IPS-NIHi7 (cell line): ENCODE measurements around the gene SLC25A21.
"Not testable (repeated sequence)": the region's sequence is repeated elsewhere in the genome, so short reads cannot be mapped to it uniquely, and the experiment has no call there.

ENCODE experiments used
- DNase-seq: peaks from one replicate; pipeline ENCODE4 v3.0.0; 2012; ENCODE audit warnings: mixed read lengths; ENCODE audit errors: extremely low spot score

SLC25A21 gene

DNA sequence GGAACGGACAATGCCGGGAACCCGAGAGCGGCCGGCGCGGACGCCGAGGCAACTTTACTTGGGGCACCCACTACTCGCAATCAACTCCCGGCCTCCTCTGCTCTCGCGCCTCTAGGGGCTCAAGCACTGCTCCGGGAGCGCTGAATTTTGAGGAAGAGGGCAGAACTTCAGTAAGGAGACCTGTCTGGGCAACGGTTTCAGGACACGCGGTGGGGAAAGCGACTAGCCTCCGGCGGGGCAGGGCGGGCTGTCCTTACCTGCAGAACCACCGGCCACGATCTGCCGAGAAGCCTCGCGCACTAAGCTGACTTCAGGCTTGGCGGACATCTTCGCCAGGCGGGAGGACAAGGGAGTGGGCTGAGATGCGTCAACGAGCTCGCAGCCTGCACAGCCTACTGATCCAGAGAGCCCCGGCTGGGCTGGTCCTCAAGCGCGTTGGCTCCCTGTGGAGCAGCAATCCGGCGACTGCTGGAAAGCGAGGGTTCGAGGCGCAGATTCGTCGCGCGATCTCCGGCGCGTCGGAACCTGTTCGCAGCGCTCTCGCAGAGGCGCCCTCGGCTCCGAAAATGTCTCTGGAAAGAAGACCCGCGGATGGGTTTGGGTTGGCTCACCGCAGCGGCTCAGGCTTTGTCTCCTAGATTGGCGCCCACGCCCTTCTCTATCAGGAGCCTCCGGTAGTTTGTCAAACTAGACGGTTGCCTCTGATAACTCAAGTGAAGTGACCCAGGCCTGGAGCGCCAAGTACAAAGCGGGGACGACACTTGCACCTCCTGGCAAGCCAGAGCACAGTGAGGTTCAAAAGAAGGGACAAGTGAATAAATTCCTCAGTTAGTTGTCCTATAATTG lies at the start of gene SLC25A21:
Gene SLC25A21 (minus strand): TSS at position 583 of the 846 bp plus-strand sequence.
- DNase-seq = peak; percentile 86

DNA sequence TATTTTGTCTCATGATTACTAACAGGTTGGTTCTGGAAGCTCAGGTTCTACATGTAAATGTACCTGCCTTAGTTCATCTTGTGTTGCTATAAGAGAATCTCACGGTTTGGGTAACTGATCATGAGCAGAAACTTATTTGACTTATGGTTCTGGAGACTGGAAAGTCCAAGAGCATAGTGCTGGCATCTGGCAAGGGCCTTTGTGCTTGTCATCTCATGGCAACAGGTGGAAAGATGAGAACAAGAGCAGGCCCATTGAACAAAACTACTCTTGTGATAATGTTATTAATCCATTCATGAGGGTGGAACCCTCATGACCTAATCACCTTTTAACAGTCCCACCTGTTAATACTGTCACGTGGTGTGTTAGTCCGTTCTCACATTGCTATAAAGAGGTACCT lies 48.7 kb upstream of the SLC25A21 start:
- DNase-seq = no peak

DNA sequence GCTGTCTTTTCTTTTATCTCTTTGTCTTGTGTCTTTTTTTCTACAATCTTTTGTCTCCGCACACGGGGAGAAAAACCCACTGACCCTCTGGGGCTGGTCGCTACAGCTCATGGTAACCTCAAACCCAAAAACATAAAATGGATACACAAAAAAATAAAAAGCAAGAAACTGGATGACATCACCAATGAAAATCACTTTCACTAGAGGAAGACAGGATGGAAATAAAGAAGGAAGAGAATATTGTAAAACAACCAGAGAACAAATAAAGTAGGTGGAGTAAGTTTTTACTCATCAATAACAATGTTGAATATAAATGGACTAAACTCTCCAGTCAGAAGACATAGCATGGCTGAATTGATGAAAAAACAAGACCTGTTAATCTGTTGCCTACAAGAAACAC lies 42.9 kb upstream of the SLC25A21 start:
- DNase-seq = no peak

DNA sequence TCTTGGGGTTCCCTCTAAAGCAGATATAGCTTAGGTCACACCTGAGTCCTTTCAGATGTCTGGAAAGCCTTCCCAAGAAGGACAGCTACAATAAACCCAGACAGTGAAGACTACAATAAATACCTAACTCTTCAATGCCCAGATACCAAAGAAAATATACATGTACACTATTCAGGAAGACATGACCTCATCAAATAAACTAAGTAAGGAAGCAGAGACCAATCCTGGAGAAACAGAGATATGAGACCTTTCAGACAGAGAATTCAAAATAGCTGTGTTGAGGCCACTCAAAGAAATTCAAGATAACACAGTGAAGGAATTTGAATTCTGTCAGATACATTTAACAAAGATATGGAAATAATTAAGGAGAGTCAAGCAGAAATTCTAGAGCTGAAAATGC lies 40.6 kb upstream of the SLC25A21 start:
- no peak for DNase-seq

DNA sequence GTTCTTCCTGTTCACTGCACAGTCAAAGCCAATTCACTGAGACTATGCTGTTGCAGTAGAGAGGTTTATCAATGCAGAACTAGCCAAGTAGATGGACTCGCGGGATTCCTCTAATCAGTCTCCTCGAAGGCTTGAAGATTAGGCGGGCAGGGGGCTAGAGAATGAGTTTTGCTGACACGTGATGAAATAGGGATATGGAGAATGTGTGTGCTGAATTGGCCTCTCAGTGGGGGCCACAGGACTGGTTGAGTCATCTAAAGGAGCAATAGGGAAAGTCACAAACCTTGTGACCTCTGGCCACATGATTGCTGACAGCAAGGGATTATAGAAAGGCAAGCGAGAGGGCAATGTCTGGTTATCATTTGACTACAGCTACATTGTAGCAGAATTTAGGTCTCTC lies 38.0 kb upstream of the SLC25A21 start:
- DNase-seq = no peak

DNA sequence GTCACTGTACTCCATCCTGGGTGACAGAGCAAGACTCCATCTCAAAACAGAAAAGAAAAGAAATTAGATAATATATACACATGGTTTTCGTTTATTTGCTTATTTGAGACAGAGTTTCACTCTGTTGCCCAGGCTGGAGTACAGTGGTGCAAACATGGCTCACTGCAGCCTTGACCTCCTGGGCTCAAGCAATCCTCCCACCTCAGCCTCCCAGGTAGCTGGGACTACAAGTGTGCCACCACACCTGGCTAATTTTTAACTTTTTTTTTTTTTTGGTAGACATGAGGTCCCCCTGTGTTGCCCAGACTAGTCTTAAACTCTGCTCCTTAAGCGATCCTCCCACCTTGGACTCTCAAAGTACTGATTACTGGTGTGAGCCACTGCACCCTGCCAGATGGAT lies 37.2 kb upstream of the SLC25A21 start:
- not testable (repeated sequence) for DNase-seq

DNA sequence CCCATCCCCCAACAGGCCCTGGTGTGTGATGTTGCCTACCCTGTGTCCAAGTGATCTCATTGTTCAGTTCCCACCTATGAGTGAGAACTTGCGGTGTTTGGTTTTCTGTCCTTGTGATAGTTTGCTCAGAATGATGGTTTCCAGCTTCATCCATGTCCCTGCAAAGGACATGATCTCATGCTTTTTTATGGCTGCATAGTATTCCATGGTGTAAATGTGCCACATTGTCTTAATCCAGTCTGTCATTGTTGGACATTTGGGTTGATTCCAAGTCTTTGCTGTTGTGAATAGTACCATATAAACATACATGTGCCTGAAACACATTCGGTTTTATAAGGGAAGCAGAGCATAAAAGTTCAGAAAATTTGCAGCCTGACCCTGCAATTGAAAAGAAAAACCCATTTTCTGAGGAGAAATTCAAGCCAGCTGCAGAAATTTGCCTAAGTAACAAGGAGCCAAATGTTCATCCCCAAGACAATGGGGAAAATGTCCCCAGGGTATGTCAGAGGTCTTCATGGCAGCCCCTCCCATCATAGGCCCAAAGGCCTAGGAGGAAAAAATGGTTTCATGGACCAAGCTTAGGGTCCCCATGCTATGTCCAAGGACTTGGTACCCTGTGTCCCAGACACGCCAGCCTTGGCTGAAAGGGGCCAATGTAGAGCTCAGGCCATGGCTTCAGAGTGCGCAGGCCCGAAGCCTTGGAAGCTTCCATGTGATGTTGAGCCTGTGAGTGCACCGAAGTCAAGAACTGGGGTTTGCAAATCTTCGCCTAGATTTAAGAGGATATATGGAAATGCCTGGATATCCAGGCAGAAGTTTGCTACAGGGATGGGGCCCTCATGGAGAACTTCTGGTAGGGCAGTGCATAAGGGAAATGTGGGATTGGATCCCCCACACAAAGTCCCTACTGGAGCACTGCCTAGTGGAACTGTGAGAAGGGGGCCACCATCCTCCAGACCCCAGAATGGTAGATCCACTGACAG lies 33.5 kb upstream of the SLC25A21 start:
- not testable (repeated sequence) for DNase-seq

DNA sequence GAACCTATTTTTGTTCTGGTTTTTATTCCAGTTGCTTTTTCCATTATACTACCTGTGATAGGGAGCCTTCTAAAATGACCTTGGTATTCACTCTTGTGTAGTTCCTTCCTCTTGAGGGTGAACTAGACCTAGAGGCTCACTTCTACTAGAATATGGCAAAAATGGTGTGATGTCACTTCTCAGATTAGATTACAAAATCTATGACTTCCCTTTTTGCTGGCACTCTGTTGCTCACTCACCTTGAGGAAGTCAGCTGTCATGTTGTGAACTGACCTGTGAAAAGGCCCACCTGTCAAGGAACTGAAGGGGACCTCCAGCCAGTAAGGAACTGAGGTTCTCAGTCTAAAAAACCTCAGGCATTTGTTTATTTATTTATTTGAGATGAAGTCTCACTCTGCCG lies 31.0 kb upstream of the SLC25A21 start:
- no peak for DNase-seq

DNA sequence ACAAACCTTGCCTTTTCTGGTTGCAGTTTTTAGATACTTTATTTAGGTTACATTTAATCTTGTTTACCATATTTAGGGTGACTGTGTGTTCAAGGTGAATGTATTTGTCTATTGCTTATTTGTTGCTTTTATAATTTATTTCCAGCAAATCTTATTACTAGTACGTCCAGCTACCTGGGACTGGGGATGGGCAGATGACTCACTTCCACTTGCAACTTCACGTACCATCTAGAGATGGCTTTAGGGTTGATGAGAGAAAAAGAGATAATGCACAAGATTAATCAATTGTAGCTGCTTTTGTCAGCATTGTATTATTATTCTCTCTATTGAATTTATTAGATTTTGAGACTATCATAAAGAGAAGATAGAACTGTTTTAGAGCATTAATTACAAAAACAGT lies 30.4 kb upstream of the SLC25A21 start:
- DNase-seq = no peak

DNA sequence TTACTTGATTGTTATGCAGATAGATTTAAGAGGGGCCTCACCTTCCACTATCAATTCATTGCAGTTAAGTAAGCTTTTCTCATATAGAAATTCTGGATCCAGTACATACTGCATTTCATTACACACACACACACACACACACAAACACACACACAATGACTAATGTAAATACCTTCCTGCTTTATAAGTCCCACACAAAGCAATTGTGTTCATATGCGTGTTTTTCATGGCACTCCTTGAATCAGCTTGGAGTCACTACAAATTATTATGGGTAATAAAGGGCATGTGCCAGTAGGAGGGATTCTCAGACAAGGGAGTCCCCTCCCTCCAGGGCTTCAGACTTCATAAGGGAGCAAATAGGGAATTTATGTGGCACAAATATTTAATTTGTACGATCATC lies 29.9 kb upstream of the SLC25A21 start:
- DNase-seq = no peak

DNA sequence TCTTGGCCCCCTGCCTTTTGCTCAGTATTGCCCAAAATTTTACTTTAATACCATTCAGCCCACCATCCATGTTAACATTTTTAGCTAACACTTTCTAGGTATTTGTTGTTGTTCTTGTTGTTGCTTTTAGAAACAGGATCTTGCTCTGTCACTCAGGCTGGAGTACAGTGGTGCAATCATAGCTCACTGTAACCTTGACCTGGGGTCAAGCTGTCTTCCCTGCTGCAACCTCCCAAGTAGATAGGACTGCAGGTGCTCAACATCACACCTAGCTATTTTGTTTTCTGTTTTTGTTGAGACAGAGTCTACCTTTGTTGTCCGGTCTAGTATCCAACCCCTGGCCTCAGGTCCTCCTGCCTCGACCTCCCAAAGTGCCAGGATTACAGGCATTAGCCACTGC lies 29.3 kb upstream of the SLC25A21 start:
- DNase-seq = no peak

DNA sequence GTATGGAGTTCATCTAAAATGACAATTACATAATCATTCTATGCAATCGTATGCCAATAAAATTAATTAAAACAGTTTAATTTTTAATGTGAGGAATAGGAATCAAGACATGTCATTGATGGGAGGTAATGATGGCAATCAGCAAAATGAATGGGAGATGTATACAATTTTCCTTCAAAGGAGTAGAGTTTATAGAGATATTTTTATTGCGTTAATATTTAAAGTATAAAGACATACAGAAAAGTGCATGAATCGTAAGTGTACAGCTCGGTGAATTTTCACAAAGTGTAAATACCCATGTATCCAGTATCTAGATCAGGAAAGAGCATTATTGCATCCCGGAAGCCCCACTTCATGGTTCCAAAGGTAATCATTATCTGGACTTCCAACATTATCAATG lies 26.5 kb upstream of the SLC25A21 start:
- no peak for DNase-seq

DNA sequence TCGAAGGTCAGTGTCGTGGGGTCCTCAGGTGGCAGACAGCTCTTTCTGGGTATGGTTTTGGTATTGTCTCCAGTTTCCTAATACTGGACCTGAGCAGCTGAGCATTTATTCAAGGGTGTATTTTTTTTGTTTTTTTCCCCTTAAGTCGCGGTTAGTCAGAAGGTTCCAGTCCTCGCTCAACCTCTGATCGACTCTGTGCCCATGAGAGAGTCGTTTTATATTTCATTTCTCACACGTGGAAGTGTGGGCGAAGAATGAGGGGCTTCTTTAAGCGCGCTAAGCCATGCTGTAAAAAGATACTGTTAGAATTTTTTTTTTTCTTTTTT lies 25.8 kb upstream of the SLC25A21 start:
- no peak for DNase-seq

DNA sequence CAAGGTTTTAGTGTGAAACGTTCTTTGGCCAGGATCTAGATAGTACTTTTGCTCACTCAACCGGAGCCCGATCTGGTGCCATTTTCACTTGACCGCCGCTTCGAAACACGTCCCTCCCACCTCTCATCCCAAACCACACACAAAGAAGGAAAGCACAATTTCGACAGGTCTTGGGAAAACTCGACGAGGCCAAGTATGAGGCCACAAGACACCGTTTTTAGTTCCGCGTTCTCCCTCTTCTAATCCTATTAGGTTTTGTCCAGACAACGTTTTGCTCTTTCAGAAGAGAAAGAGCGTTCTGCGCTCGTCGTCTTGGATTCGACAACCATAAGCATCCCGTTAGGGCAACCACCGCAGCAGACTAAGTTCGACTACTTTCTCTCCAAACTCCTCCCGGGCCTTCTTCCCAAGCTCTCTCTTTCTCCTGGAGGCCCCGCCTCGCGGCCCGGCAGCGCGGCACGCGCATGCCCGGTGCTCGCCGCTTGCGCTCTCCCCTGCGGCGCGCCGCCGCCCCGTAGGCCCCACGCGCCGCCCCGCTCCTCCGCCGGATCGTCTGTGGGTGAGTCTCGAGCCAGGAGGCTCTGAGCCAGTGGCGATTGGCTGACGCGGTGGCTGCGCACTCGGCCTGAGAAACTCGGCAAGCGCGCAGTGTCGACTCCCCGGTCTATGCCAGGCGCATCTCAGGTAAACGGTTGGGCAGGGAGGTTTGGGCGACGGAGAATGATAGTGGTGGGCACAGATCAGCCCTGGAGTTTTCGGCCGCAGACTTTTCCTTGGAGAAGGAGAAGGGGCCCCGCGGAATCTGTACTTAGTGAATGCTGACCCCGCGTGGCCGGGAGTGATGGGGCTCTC lies 25.2 kb upstream of the SLC25A21 start, which contains the start of gene MIPOL1:
Gene MIPOL1 (plus strand): TSS at position 517 of the 852 bp plus-strand sequence. CDS start 49,952 bp downstream, outside the sequence.
- DNase-seq = peak; percentile 87

DNA sequence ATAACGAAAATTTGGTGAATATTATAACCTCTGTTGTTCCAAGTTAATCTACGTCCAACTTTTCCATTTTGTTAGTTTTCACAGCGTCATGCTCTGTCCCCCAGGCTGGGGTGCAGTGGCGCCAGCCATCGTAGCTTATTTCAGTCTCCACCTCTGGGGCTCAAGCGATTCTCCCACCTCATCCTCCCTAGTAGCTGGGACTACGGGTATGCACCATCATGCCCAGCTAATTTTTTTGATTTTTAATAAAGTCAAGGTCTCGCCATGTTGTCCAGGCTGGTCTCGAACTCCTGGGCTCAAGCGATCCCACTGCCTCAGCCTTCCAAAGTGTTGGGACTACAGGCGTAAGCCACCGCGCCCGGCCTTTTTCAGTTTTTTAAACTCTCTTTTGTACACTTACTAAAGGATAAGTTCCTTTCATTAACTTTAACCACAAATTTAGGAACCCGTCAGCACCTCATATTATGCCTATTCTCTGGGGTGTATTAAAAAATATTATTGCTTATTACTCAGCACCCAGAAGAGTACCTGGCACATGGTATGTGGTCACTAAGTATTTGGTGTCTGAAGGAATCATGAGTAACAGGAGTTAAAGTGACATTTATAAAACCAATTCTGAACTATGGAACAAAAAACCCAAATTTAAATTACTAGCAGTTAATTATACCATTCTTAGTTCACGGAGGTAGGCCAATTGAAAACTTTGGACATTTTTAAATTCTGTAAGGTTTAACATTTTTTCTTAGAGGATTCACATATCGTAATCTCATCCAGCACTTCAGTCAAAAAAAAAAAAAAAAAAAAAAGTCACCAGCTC lies 24.4 kb upstream of the SLC25A21 start:
- no peak for DNase-seq

DNA sequence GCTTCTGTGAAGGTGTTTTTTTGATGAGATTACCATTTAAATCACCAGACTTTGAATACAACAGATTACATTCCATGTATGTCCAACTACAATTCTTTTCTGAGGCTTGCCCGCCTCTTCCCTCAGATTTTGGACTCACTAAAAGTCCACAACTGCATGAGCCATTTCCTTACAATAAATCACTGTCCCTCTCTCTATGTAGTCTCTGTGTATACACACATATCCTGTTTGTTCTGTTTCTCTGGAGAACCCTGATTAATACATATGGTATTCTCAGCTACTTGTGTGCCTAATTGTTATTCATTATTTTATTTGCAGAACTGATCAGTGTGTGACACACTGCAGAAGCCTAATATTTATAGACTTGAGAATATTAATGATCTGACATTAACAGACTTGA lies 22.9 kb upstream of the SLC25A21 start:
- DNase-seq = no peak

DNA sequence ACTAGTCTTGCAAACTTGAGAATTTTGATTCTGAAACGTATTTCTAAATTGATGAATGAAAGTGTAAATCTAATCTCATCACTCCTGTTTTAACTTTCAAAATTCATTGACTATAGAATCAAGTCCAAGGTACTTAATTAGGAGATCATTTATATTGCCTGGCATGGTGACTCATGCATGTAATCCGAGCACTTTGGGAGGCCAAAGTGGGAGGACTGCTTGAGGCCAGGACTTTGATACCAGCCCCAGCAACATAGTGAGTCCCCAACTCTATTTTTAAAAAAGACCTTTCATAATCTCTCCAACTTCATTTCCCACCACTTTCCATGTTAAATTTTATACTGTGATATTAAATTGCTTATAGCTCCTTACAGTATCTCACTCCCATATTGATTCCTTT lies 22.3 kb upstream of the SLC25A21 start:
- DNase-seq = no peak

DNA sequence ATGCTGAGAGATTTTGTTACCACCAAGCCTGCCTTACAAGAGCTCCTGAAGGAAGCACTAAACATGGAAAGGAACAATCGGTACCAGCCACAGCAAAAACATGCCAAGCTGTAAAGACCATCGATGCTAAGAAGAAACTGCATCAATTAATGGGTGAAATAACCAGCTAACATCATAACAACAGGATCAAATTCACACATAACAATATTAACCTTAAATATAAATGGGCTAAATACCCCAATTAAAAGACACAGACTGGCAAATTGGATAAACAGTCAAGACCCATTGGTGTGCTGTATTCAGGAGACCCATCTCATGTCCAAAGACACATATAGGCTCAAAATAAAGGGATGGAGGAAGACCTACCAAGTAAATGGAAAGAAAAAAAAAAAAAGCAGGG lies 17.3 kb upstream of the SLC25A21 start:
- not testable (repeated sequence) for DNase-seq

DNA sequence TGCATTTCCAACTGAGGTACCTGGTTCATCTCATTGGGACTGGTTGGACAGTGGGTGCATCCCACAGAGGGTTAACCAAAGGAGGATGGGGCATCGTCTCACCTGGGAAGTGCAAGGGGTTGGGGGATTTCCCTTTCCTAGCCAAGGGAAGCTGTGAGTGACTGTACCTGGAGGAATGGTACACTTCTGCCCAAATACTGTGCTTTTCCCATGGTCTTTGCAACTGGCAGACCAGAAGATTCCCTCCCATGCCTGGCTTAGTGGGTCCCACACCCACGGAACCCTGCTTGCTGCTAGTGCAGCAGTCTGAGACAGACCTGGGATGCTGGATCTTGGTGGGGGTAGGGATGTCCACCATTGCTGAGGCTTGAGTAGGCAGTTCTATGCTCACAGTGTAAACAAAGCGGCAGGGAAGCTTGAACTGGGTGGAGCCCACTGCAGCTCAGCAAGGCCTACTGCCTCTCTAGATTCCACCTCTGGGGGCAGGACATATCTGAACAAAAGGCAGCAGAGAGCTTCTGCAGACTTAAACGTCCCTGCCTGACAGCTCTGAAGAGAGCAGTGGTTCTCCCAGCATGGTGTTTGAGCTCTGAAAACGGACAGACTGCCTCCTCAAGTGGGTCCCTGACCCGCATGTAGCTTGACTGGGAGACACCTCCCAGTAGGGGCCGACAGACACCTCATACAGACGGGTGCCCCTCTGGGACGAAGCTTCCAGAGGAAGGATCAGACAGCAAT lies 15.6 kb upstream of the SLC25A21 start:
- not testable (repeated sequence) for DNase-seq

DNA sequence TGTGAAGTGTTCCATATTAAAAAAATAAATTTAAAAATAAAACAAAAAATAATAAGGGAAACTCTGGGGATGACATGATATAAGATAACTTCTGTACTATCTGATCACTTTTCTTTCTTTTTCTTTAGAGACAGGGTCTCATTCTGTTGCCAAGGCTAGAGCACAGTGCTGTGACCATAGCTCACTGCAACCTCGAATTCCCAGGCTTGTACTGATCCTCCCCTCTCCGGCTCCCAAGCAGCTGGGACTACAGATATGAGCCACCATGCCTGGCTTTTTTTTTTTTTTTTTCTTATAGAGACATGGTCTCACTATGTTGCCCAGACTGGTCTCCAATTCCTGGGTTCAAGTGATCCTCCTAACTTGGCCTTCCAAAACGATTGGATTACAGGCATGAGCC lies 14.9 kb upstream of the SLC25A21 start:
- no peak for DNase-seq
